Inferior parietal cortex (tissue), 1 donor: Measurements from ENCODE around the gene ZDHHC11.
A peak's percentile ranks its signal among the peaks of the same experiment; 100 is the strongest.

Experiments used
- DNase-seq: peaks from one replicate; pipeline ENCODE4 v3.0.0-alpha.2; 2016; ENCODE audit errors: extremely low spot score

The ZDHHC11 gene

GRCh38 chr5:850511-851006 lies at the start of gene ZDHHC11:
ZDHHC11 (minus strand) TSS chr5:850986; CDS start chr5:850602, 384 bp downstream.
- no peak for DNase-seq

GRCh38 chr5:893711-894110 lies 42.9 kb upstream of the ZDHHC11 start:
- no peak for DNase-seq

- no peak for DNase-seq
These were observed 42.3 kb upstream of the ZDHHC11 start for GRCh38 chr5:893137-893506.

- peak; percentile 86 for DNase-seq
These were observed 41.8 kb upstream of the ZDHHC11 start, which contains the start of the genes BRD9 and TRIP13 for GRCh38 chr5:892394-893136. BRD9 (minus strand) TSS chr5:892801; CDS start chr5:892657, 144 bp downstream. TRIP13 (plus strand) TSS chr5:892884; CDS start chr5:892999, 115 bp downstream.

GRCh38 chr5:891837-892393 lies 41.1 kb upstream of the ZDHHC11 start:
- DNase-seq: no peak

- DNase-seq: no peak
These were observed 40.5 kb upstream of the ZDHHC11 start for GRCh38 chr5:891117-891836.

- DNase-seq: no peak
These were observed 38.4 kb upstream of the ZDHHC11 start for GRCh38 chr5:889075-889710.

- DNase-seq: no peak
These were observed 37.9 kb upstream of the ZDHHC11 start for GRCh38 chr5:888638-889035.

- DNase-seq: no peak
These were observed 37.3 kb upstream of the ZDHHC11 start for GRCh38 chr5:887947-888637.

GRCh38 chr5:886716-887325 lies 36.0 kb upstream of the ZDHHC11 start:
- DNase-seq: no peak

- no peak for DNase-seq
These were observed 35.2 kb upstream of the ZDHHC11 start for GRCh38 chr5:886036-886435.

GRCh38 chr5:885529-885928 lies 34.7 kb upstream of the ZDHHC11 start:
- DNase-seq: no peak

- DNase-seq: no peak
These were observed 34.3 kb upstream of the ZDHHC11 start for GRCh38 chr5:885127-885442.

- DNase-seq: no peak
These were observed 33.8 kb upstream of the ZDHHC11 start for GRCh38 chr5:884345-885126.

GRCh38 chr5:883475-884181 lies 32.8 kb upstream of the ZDHHC11 start:
- DNase-seq: no peak

- DNase-seq: no peak
These were observed 31.7 kb upstream of the ZDHHC11 start for GRCh38 chr5:882253-883183.

- DNase-seq: no peak
These were observed 30.8 kb upstream of the ZDHHC11 start for GRCh38 chr5:881551-881935.

- DNase-seq: no peak
These were observed 30.2 kb upstream of the ZDHHC11 start for GRCh38 chr5:880816-881550.
